GM18520 (cell line): Measurements from ENCODE around the gene CKMT1A.
"Not testable (repeated sequence)": the region's sequence is repeated elsewhere in the genome, so short reads cannot be mapped to it uniquely, and the experiment has no call there.

Experiments used
- ATAC-seq: cut with Tn5 transposase; IDR thresholded peaks from one replicate; pipeline ENCODE4 v1.9.1; 2021; ENCODE audit not compliant: unreplicated experiment

CKMT1A gene

GRCh38 chr15:43746903-43747309, 53.2 kb downstream of the CKMT1A start:
- not testable (repeated sequence) for ATAC-seq

- ATAC-seq, result no peak
Observed at GRCh38 chr15:43748376-43748775, 54.7 kb downstream of the CKMT1A start.
